Smooth muscle cell of the brain vasculature (primary cell): ENCODE results near the gene ANXA11.
"Not testable (repeated sequence)": the region's sequence is repeated elsewhere in the genome, so short reads cannot be mapped to it uniquely, and the experiment has no call there.

Experiments
- DNase-seq: peaks from one replicate; pipeline ENCODE4 v3.0.0-alpha.2; 2012; ENCODE audit warnings: low read depth, low spot score

The ANXA11 gene

GRCh38 chr10:80205477-80206276 lies at the start of gene ANXA11:
ANXA11 (minus strand) TSS chr10:80205537; CDS start chr10:80172861, 32,676 bp downstream.
- DNase-seq = no peak

- not testable (repeated sequence) for DNase-seq
Observed at GRCh38 chr10:80254726-80255125, 49.4 kb upstream of the ANXA11 start.

GRCh38 chr10:80253963-80254271 lies 48.6 kb upstream of the ANXA11 start:
- DNase-seq = not testable (repeated sequence)

- DNase-seq = no peak
Observed at GRCh38 chr10:80253266-80253962, 48.1 kb upstream of the ANXA11 start.

GRCh38 chr10:80252296-80252887 lies 47.1 kb upstream of the ANXA11 start:
- DNase-seq = no peak

GRCh38 chr10:80251703-80252280 lies 46.5 kb upstream of the ANXA11 start:
- DNase-seq = not testable (repeated sequence)

- DNase-seq = not testable (repeated sequence)
Observed at GRCh38 chr10:80250399-80250798, 45.1 kb upstream of the ANXA11 start.

GRCh38 chr10:80249906-80250305 lies 44.6 kb upstream of the ANXA11 start:
- not testable (repeated sequence) for DNase-seq

GRCh38 chr10:80247611-80248010 lies 42.3 kb upstream of the ANXA11 start:
- DNase-seq = not testable (repeated sequence)

- DNase-seq = not testable (repeated sequence)
Observed at GRCh38 chr10:80244371-80244770, 39.0 kb upstream of the ANXA11 start.

- not testable (repeated sequence) for DNase-seq
Observed at GRCh38 chr10:80242341-80242740, 37.0 kb upstream of the ANXA11 start.

GRCh38 chr10:80236457-80236856 lies 31.1 kb upstream of the ANXA11 start:
- not testable (repeated sequence) for DNase-seq

- DNase-seq = not testable (repeated sequence)
Observed at GRCh38 chr10:80234331-80235235, 29.2 kb upstream of the ANXA11 start.

- not testable (repeated sequence) for DNase-seq
Observed at GRCh38 chr10:80233871-80234270, 28.5 kb upstream of the ANXA11 start.

- not testable (repeated sequence) for DNase-seq
Observed at GRCh38 chr10:80226723-80227122, 21.4 kb upstream of the ANXA11 start.

GRCh38 chr10:80223031-80223419 lies 17.7 kb upstream of the ANXA11 start:
- not testable (repeated sequence) for DNase-seq

GRCh38 chr10:80218878-80219277 lies 13.5 kb upstream of the ANXA11 start:
- not testable (repeated sequence) for DNase-seq

GRCh38 chr10:80214368-80214982 lies 9.1 kb upstream of the ANXA11 start:
- not testable (repeated sequence) for DNase-seq

GRCh38 chr10:80212535-80213115 lies 7.3 kb upstream of the ANXA11 start:
- not testable (repeated sequence) for DNase-seq

GRCh38 chr10:80211786-80212185 lies 6.4 kb upstream of the ANXA11 start:
- no peak for DNase-seq
